HL-60 (cell line): ENCODE measurements around the gene CCDC134.

Experiments
- GABPA ChIP-seq: IDR thresholded peaks from 2 replicates; pipeline ENCODE4 v1.6.1; 2012; ENCODE audit warnings: low read depth
- POLR2AphosphoS5 ChIP-seq: IDR thresholded peaks from 2 replicates; pipeline ENCODE4 v1.6.1; 2012; ENCODE audit warnings: low read depth
- REST ChIP-seq: IDR thresholded peaks from 2 replicates; pipeline ENCODE4 v1.6.1; 2012; ENCODE audit warnings: low read depth; ENCODE audit not compliant: insufficient replicate concordance
- TF ChIP-seq, protein P1 (sequence below): IDR thresholded peaks from one replicate; pipeline ENCODE4 v1.5.1; 2011; ENCODE audit warnings: low read length, control low read depth, inconsistent platforms; ENCODE audit not compliant: insufficient read depth

DNA sequence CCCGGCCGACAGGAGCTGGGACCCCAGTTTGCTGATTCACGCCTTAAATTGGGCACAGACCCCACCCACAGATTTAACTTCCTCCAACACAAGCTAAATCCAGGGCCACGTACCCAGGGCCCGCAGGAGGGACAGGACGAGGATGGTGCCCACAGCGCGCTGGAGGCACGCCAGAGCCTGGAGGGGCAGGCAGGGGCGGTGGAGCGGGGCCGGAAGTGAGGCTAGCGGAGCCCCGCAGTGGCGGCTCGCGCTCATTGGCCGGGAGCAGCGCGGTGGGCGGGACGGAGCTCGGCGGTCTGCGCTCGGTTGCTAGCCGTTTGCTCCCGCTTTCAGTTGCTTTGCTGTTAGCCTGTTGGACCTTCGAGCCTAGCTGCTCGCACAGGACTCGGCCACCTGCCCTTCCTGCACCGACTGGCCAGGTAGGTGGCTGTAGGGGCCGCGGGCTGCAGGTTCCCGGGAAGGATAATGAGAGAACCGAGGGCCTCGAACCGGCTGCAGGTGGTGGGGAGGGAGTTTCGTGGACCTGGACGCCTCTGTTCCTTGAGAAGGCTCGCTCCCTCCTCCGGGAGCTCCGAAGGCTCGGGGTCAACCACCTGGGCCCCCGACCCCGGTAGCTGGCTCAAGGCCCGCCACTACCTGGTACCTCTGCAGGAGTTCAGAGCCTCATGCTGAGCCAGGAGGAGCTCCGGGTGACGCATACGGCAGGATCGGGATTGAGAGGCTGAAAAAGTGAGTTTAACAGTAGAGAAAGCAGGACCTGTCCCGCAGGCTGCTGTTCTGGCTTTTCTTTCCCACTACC is at the start of gene CCDC134:
- TF ChIP-seq, protein P1, sequence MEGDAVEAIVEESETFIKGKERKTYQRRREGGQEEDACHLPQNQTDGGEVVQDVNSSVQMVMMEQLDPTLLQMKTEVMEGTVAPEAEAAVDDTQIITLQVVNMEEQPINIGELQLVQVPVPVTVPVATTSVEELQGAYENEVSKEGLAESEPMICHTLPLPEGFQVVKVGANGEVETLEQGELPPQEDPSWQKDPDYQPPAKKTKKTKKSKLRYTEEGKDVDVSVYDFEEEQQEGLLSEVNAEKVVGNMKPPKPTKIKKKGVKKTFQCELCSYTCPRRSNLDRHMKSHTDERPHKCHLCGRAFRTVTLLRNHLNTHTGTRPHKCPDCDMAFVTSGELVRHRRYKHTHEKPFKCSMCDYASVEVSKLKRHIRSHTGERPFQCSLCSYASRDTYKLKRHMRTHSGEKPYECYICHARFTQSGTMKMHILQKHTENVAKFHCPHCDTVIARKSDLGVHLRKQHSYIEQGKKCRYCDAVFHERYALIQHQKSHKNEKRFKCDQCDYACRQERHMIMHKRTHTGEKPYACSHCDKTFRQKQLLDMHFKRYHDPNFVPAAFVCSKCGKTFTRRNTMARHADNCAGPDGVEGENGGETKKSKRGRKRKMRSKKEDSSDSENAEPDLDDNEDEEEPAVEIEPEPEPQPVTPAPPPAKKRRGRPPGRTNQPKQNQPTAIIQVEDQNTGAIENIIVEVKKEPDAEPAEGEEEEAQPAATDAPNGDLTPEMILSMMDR = no peak
- TF ChIP-seq REST (peak; percentile 69), POLR2AphosphoS5 (peak; percentile 86; the same call in 1 of the 2 replicates), GABPA (peak; percentile 70)
